Left renal pelvis (tissue), 4 donors: ENCODE results near the gene MPP2. TPM values are rescaled to one million over a fixed set of nuclear protein-coding genes. Genes with fewer than 3 reads are reported as not detected.

Experiments
- DNase-seq, 4 donors: peaks; one replicate each; pipeline ENCODE4 v3.0.0-alpha.2; 2013; ENCODE audit warnings: low read depth in 4 of 4, low spot score in 3 of 4
- polyA plus RNA-seq, 4 donors: library from polyadenylated mRNA; unstranded; fragments of 120-200 nt; gene quantifications; one replicate each; pipeline ENCODE4 v1.2.1, GENCODE V29; 2013; ENCODE audit not compliant: insufficient read length in 4 of 4

MPP2 gene
- polyA plus RNA-seq, 4 donors = 5.8 to 7.7 (median 6.1) TPM

- DNase-seq = no peak
Measured at GRCh38 chr17:43825567-43825966, 81.8 kb downstream of the MPP2 start.

Other genes starting within 250 kb of the MPP2 start
- 10 to 100 TPM; 13.6 to 27.1 (median 17.7) TPM for gene MEOX1, start 245.6 kb downstream of the MPP2 start, polyA plus RNA-seq
- 10 to 100 TPM in 3 of 4 donors, under 1 TPM in 1; 0.86 to 67.8 (median 48.0) TPM for gene SOST, start 148.7 kb downstream of the MPP2 start, polyA plus RNA-seq
- gene DUSP3, start 128.6 kb downstream of the MPP2 start, polyA plus RNA-seq = 10 to 100 TPM; 27.6 to 67.8 (median 58.5) TPM
- under 1 TPM in 3 of 4 donors, not detected in 1; 0.04 to 0.11 (median 0.04) TPM for gene CFAP97D1, start 127.1 kb downstream of the MPP2 start, polyA plus RNA-seq
- gene MPP3, start 74.4 kb downstream of the MPP2 start, polyA plus RNA-seq = 10 to 100 TPM in 2 of 4 donors, 1 to 10 TPM in 2; 8.0 to 15.3 (median 11.4) TPM
- gene CD300LG, start 60.4 kb downstream of the MPP2 start, polyA plus RNA-seq = 1 to 10 TPM in 1 of 4 donors, under 1 TPM in 3; 0.83 to 1.9 (median 0.92) TPM
- under 1 TPM in 2 of 4 donors, not detected in 2; 0.34 to 0.43 TPM for gene PPY, start 34.9 kb upstream of the MPP2 start, polyA plus RNA-seq
- gene PYY, start 46.4 kb upstream of the MPP2 start, polyA plus RNA-seq = under 1 TPM in 2 of 4 donors, not detected in 2; 0.24 to 0.30 TPM
- 1 to 10 TPM in 3 of 4 donors, under 1 TPM in 1; 0.93 to 3.6 (median 2.8) TPM for gene NAGS, start 97.1 kb upstream of the MPP2 start, polyA plus RNA-seq
- gene TMEM101, start 107.4 kb upstream of the MPP2 start, polyA plus RNA-seq = 10 to 100 TPM; 26.9 to 47.5 (median 37.3) TPM
- 10 to 100 TPM; 34.2 to 48.7 (median 41.2) TPM for gene LSM12, start 159.1 kb upstream of the MPP2 start, polyA plus RNA-seq
- 10 to 100 TPM; 59.9 to 91.7 (median 73.9) TPM for gene G6PC3, start 163.2 kb upstream of the MPP2 start, polyA plus RNA-seq
- gene HDAC5, start 216.1 kb upstream of the MPP2 start, polyA plus RNA-seq = 10 to 100 TPM; 42.3 to 54.2 (median 47.3) TPM
- gene HROB, start 234.4 kb upstream of the MPP2 start, polyA plus RNA-seq = 1 to 10 TPM; 4.1 to 5.3 (median 4.6) TPM